Measurements from ENCODE around the gene CD96. TPM values are rescaled to one million over a fixed set of nuclear protein-coding genes. Genes with fewer than 3 reads are reported as not detected.

Gene CD96
- total and polyA plus RNA-seq, 2 experiments from 2014 or later = 0.91 TPM; not detected in 1

GRCh38 chr3:111547631-111548030, 5.6 kb downstream of the CD96 start:
- ATAC-seq (no peak), DNase-seq (ENCODE audit: low spot score) (no peak)
- Histone ChIP-seq H4K20me1 (replicated peaks; ENCODE audit: insufficient read depth) (no peaks in the 10 kb centered on the region), H3K36me3 (ENCODE audit: insufficient read depth) (no peaks in the 10 kb centered on the region), H3K27ac (ENCODE audit: low read depth) (no peak overlapping the region), H3K4me2 (no peak overlapping the region), H3K9me2 (ENCODE audit: insufficient read depth) (no peaks in the 10 kb centered on the region), H3K4me3 (no peak overlapping the region), H2AFZ (peak overlapping the region; percentile 57; the same call in 1 of the 2 replicates), H3K4me1 (ENCODE audit: insufficient read depth) (peaks cover 17% of the 10 kb centered on the region), H3F3A (replicated peaks; ENCODE audit: low read depth) (no peaks in the 10 kb centered on the region), H3K27me3 (ENCODE audit: insufficient read depth) (no peaks in the 10 kb centered on the region), H3K79me2 (replicated peaks; ENCODE audit: insufficient read depth) (no peaks in the 10 kb centered on the region)
- H3K4me1 Mint-ChIP-seq = no peaks in the 10 kb centered on the region
- H3K36me3 Mint-ChIP-seq (ENCODE audit: low read depth) = no peaks in the 10 kb centered on the region
- H3K27me3 Mint-ChIP-seq (ENCODE audit: insufficient read depth, low read depth, poor library complexity) = peaks cover under 1% of the 10 kb centered on the region
- TF ChIP-seq ZNF331 (CRISPR knock-in tag; IDR thresholded peaks at IDR 0.05; ENCODE audit: low read depth) = no peak
- TF ChIP-seq POLR2AphosphoS5 (IDR thresholded peaks at IDR 0.05; ENCODE audit: low read depth) = no peak
- no peak for TF ChIP-seq NANOG (IDR thresholded peaks at IDR 0.05; ENCODE audit: borderline replicate concordance)
- H3K4me3 Mint-ChIP-seq = no peak overlapping the region
- H3K27ac Mint-ChIP-seq = no peak overlapping the region
- no peaks in the 10 kb centered on the region for H3K9me3 Mint-ChIP-seq

- ATAC-seq (no peak), DNase-seq (ENCODE audit: low spot score) (no peak)
- no peak overlapping the region for H3K4me3 ChIP-seq
- no peaks in the 10 kb centered on the region for H3F3A ChIP-seq (replicated peaks; ENCODE audit: low read depth)
- H4K20me1 ChIP-seq (replicated peaks; ENCODE audit: insufficient read depth) = no peaks in the 10 kb centered on the region
- H3K27ac ChIP-seq (ENCODE audit: low read depth) = no peak overlapping the region
- H3K79me2 ChIP-seq (replicated peaks; ENCODE audit: insufficient read depth) = no peaks in the 10 kb centered on the region
- H3K4me2 ChIP-seq = no peak overlapping the region
- H3K27me3 ChIP-seq (ENCODE audit: insufficient read depth) = no peaks in the 10 kb centered on the region
- no peaks in the 10 kb centered on the region for H3K9me2 ChIP-seq (ENCODE audit: insufficient read depth)
- no peaks in the 10 kb centered on the region for H3K36me3 Mint-ChIP-seq (ENCODE audit: low read depth)
- H3K36me3 ChIP-seq (ENCODE audit: insufficient read depth) = no peaks in the 10 kb centered on the region
- no peaks in the 10 kb centered on the region for H3K4me1 Mint-ChIP-seq
- H2AFZ ChIP-seq = peak overlapping the region; percentile 57; the same call in 1 of the 2 replicates
- H3K9me3 Mint-ChIP-seq = no peaks in the 10 kb centered on the region
- no peak overlapping the region for H3K27ac Mint-ChIP-seq
- H3K4me3 Mint-ChIP-seq = no peak overlapping the region
- no peaks in the 10 kb centered on the region for H3K27me3 Mint-ChIP-seq (ENCODE audit: insufficient read depth, low read depth, poor library complexity)
- H3K4me1 ChIP-seq (ENCODE audit: insufficient read depth) = peaks cover 17% of the 10 kb centered on the region
- TF ChIP-seq ZNF114 (CRISPR knock-in tag; IDR thresholded peaks at IDR 0.05) (no peak), ZNF331 (CRISPR knock-in tag; IDR thresholded peaks at IDR 0.05; ENCODE audit: low read depth) (no peak), ETS1 (IDR thresholded peaks at IDR 0.05) (no peak), EZH2phosphoT487 (IDR thresholded peaks at IDR 0.05; ENCODE audit: unreplicated experiment) (no peak), STAT1 (IDR thresholded peaks at IDR 0.05; ENCODE audit: unreplicated experiment) (no peak), CTCF (conservative IDR thresholded peaks at IDR 0.05; ENCODE audit: low read depth in 2 of 2) (no peak), POLR2AphosphoS5 (IDR thresholded peaks at IDR 0.05; ENCODE audit: low read depth) (no peak), JUNB (IDR thresholded peaks at IDR 0.05; ENCODE audit: unreplicated experiment) (no peak), NANOG (IDR thresholded peaks at IDR 0.05; ENCODE audit: borderline replicate concordance) (no peak), EZH2 (IDR thresholded peaks at IDR 0.05; ENCODE audit: low read depth, unreplicated experiment) (no peak), CREB1 (CRISPR knock-in tag; IDR thresholded peaks at IDR 0.05; ENCODE audit: low read depth) (no peak)
- TF ChIP-seq, protein P1, sequence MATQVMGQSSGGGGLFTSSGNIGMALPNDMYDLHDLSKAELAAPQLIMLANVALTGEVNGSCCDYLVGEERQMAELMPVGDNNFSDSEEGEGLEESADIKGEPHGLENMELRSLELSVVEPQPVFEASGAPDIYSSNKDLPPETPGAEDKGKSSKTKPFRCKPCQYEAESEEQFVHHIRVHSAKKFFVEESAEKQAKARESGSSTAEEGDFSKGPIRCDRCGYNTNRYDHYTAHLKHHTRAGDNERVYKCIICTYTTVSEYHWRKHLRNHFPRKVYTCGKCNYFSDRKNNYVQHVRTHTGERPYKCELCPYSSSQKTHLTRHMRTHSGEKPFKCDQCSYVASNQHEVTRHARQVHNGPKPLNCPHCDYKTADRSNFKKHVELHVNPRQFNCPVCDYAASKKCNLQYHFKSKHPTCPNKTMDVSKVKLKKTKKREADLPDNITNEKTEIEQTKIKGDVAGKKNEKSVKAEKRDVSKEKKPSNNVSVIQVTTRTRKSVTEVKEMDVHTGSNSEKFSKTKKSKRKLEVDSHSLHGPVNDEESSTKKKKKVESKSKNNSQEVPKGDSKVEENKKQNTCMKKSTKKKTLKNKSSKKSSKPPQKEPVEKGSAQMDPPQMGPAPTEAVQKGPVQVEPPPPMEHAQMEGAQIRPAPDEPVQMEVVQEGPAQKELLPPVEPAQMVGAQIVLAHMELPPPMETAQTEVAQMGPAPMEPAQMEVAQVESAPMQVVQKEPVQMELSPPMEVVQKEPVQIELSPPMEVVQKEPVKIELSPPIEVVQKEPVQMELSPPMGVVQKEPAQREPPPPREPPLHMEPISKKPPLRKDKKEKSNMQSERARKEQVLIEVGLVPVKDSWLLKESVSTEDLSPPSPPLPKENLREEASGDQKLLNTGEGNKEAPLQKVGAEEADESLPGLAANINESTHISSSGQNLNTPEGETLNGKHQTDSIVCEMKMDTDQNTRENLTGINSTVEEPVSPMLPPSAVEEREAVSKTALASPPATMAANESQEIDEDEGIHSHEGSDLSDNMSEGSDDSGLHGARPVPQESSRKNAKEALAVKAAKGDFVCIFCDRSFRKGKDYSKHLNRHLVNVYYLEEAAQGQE (IDR thresholded peaks at IDR 0.05; ENCODE audit: unreplicated experiment) = no peak
Measured at GRCh38 chr3:111548092-111548491, 6.1 kb downstream of the CD96 start.

Data from GM23338 (cell line).